Stimulated activated naive B cell treated with anti-CD40 and anti-IgM and Interleukin-4, amounts not matched to agents 10 μg/mL and 1 μg/mL and 100 μg/mL, for 72 hours (primary cell): ENCODE data around the gene ZNF583.
A peak's percentile ranks its signal among the peaks of the same experiment; 100 is the strongest.

Experiments
- ATAC-seq, 2 donors: fragments of 150-1000 bp; cut with Tn5 transposase; replicated peaks; 2 replicates each; pipeline ENCODE4 v1.10.0; 2021; ENCODE audit warnings: moderate library complexity in 1 of 2
- DNase-seq: peaks from one replicate; pipeline ENCODE4 v3.0.0; 2021
- H3K27ac Mint-ChIP-seq: one replicate; pipeline ENCODE4 v1.8.0; 2022; ENCODE audit warnings: mild to moderate bottlenecking, mixed read lengths
- H3K27me3 Mint-ChIP-seq, 2 donors: one replicate each; pipeline ENCODE4 v1.8.0; 2022; ENCODE audit warnings: mixed read lengths in 2 of 2
- H3K36me3 Mint-ChIP-seq, 2 donors: one replicate each; pipeline ENCODE4 v1.8.0; 2022; ENCODE audit warnings: mixed read lengths in 2 of 2, mild to moderate bottlenecking in 1 of 2
- H3K4me1 Mint-ChIP-seq, 2 donors: one replicate each; pipeline ENCODE4 v1.8.0; 2022; ENCODE audit warnings: mixed read lengths in 2 of 2, mild to moderate bottlenecking in 1 of 2
- H3K4me3 Mint-ChIP-seq, 2 donors: one replicate each; pipeline ENCODE4 v1.8.0; 2022; ENCODE audit warnings: mild to moderate bottlenecking in 2 of 2, mixed read lengths in 2 of 2, moderate library complexity in 1 of 2
- H3K9me3 Mint-ChIP-seq, 2 donors: one replicate each; pipeline ENCODE4 v1.8.0; 2022; ENCODE audit warnings: mixed read lengths in 2 of 2, mild to moderate bottlenecking in 1 of 2

The ZNF583 gene

GRCh38 chr19:56403764-56404704 lies at the start of gene ZNF583:
TSS of gene ZNF583 (plus strand) at chr19:56404332. CDS start at chr19:56407115, 2,783 bp downstream.
- peaks cover 33 to 50% of the 10 kb centered on the region in 2 donors for H3K9me3 Mint-ChIP-seq
- H3K27ac Mint-ChIP-seq: peak within 1 kb of the TSS; percentile 100
- DNase-seq (peak; percentile 94), ATAC-seq (peak; percentile 87 to 90)
- H3K36me3 Mint-ChIP-seq: peaks cover 77 to 78% of the 10 kb centered on the region in 2 donors
- peak within 1 kb of the TSS; percentile 77 to 86 for H3K4me3 Mint-ChIP-seq
- no peaks in the 10 kb centered on the region for H3K27me3 Mint-ChIP-seq
- peaks cover 18 to 33% of the 10 kb centered on the region in 2 donors for H3K4me1 Mint-ChIP-seq

- no peak overlapping the region for H3K27ac Mint-ChIP-seq
- H3K4me3 Mint-ChIP-seq: no peak overlapping the region
- H3K27me3 Mint-ChIP-seq: no peaks in the 10 kb centered on the region
- no peaks in the 10 kb centered on the region for H3K4me1 Mint-ChIP-seq
- DNase-seq (no peak), ATAC-seq (no peak)
- H3K36me3 Mint-ChIP-seq: peaks cover 20 to 26% of the 10 kb centered on the region in 2 donors
- H3K9me3 Mint-ChIP-seq: peaks cover 13 to 19% of the 10 kb centered on the region in 2 donors
Measured at GRCh38 chr19:56355517-56355916, 48.6 kb upstream of the ZNF583 start.

GRCh38 chr19:56356944-56357343 lies 47.2 kb upstream of the ZNF583 start:
- no peaks in the 10 kb centered on the region for H3K27me3 Mint-ChIP-seq
- peaks cover 26 to 34% of the 10 kb centered on the region in 2 donors for H3K36me3 Mint-ChIP-seq
- no peak overlapping the region for H3K27ac Mint-ChIP-seq
- DNase-seq (no peak), ATAC-seq (no peak)
- H3K9me3 Mint-ChIP-seq: peaks cover 16 to 19% of the 10 kb centered on the region in 2 donors
- no peak overlapping the region for H3K4me3 Mint-ChIP-seq
- H3K4me1 Mint-ChIP-seq: no peaks in the 10 kb centered on the region

GRCh38 chr19:56360841-56361240 lies 43.3 kb upstream of the ZNF583 start:
- Mint-ChIP-seq H3K27ac (no peak overlapping the region), H3K27me3 (no peaks in the 10 kb centered on the region), H3K36me3 (peaks cover 35 to 49% of the 10 kb centered on the region in 2 donors), H3K4me1 (no peaks in the 10 kb centered on the region), H3K4me3 (no peak overlapping the region), H3K9me3 (peaks cover 34 to 36% of the 10 kb centered on the region in 2 donors)
- DNase-seq (no peak), ATAC-seq (no peak)

- ATAC-seq: peak; percentile 98 to 99
- H3K36me3 Mint-ChIP-seq: peaks cover 38 to 65% of the 10 kb centered on the region in 2 donors
Measured at GRCh38 chr19:56367829-56368711, 36.1 kb upstream of the ZNF583 start.

GRCh38 chr19:56369886-56370676 lies 34.1 kb upstream of the ZNF583 start:
- H3K27me3 Mint-ChIP-seq: no peaks in the 10 kb centered on the region
- no peak for ATAC-seq
- peaks cover 6 to 22% of the 10 kb centered on the region in 2 donors for H3K4me1 Mint-ChIP-seq
- H3K36me3 Mint-ChIP-seq: peaks cover 49 to 77% of the 10 kb centered on the region in 2 donors
- DNase-seq: no peak
- H3K9me3 Mint-ChIP-seq: peaks cover 21 to 22% of the 10 kb centered on the region in 2 donors
- peak overlapping the region; percentile 58 to 73 for H3K4me3 Mint-ChIP-seq
- no peak overlapping the region for H3K27ac Mint-ChIP-seq

More at GRCh38 chr19:56367829-56368711, 36.1 kb upstream of the ZNF583 start:
- H3K27me3 Mint-ChIP-seq: no peaks in the 10 kb centered on the region
- H3K4me1 Mint-ChIP-seq: peaks cover 6 to 22% of the 10 kb centered on the region in 2 donors
- peak; percentile 95 for DNase-seq
- H3K4me3 Mint-ChIP-seq: peak overlapping the region; percentile 89 to 90
- H3K9me3 Mint-ChIP-seq: peaks cover 29 to 35% of the 10 kb centered on the region in 2 donors
- H3K27ac Mint-ChIP-seq: peak overlapping the region; percentile 95

GRCh38 chr19:56372281-56372680 lies 31.9 kb upstream of the ZNF583 start:
- Mint-ChIP-seq H3K4me3 (no peak overlapping the region), H3K4me1 (peaks cover 6 to 22% of the 10 kb centered on the region in 2 donors), H3K36me3 (peaks cover 71 to 88% of the 10 kb centered on the region in 2 donors), H3K9me3 (peaks cover 32 to 33% of the 10 kb centered on the region in 2 donors), H3K27me3 (no peaks in the 10 kb centered on the region), H3K27ac (no peak overlapping the region)
- DNase-seq (no peak), ATAC-seq (no peak)

GRCh38 chr19:56377105-56377924 lies 26.8 kb upstream of the ZNF583 start:
- DNase-seq (no peak), ATAC-seq (no peak)
- H3K36me3 Mint-ChIP-seq: peaks cover 75 to 87% of the 10 kb centered on the region in 2 donors
- H3K27ac Mint-ChIP-seq: no peak overlapping the region
- H3K27me3 Mint-ChIP-seq: no peaks in the 10 kb centered on the region
- H3K4me3 Mint-ChIP-seq: no peak overlapping the region
- peaks cover 30 to 38% of the 10 kb centered on the region in 2 donors for H3K9me3 Mint-ChIP-seq
- peaks cover 2 to 7% of the 10 kb centered on the region in 2 donors for H3K4me1 Mint-ChIP-seq

GRCh38 chr19:56383826-56384605 lies 20.1 kb upstream of the ZNF583 start:
- DNase-seq (no peak), ATAC-seq (no peak)
- Mint-ChIP-seq H3K4me3 (no peak overlapping the region), H3K36me3 (peaks cover 60 to 81% of the 10 kb centered on the region in 2 donors), H3K4me1 (peaks cover 2 to 7% of the 10 kb centered on the region in 2 donors), H3K27me3 (no peaks in the 10 kb centered on the region), H3K27ac (no peak overlapping the region), H3K9me3 (peaks cover 27 to 34% of the 10 kb centered on the region in 2 donors)

GRCh38 chr19:56393119-56394012 lies 10.8 kb upstream of the ZNF583 start, which contains the start of gene ZNF582:
TSS of gene ZNF582 (minus strand) at chr19:56393534. CDS start at chr19:56391752, 1,782 bp downstream.
- Mint-ChIP-seq H3K9me3 (peaks cover 34 to 39% of the 10 kb centered on the region in 2 donors), H3K27ac (peak within 1 kb of the TSS; percentile 100), H3K36me3 (peaks cover 67 to 76% of the 10 kb centered on the region in 2 donors), H3K4me1 (peaks cover 6 to 11% of the 10 kb centered on the region in 2 donors), H3K4me3 (peak within 1 kb of the TSS; percentile 88 to 100), H3K27me3 (no peaks in the 10 kb centered on the region)
- ATAC-seq (peak; percentile 98 to 99), DNase-seq (peak; percentile 94)

GRCh38 chr19:56398809-56399208 lies 5.3 kb upstream of the ZNF583 start:
- H3K27me3 Mint-ChIP-seq: no peaks in the 10 kb centered on the region
- H3K36me3 Mint-ChIP-seq: peaks cover 78 to 83% of the 10 kb centered on the region in 2 donors
- ATAC-seq: no peak

More at GRCh38 chr19:56398809-56399208, 5.3 kb upstream of the ZNF583 start:
- DNase-seq: no peak
- peaks cover 30 to 46% of the 10 kb centered on the region in 2 donors for H3K9me3 Mint-ChIP-seq
- peaks cover 7 to 23% of the 10 kb centered on the region in 2 donors for H3K4me1 Mint-ChIP-seq
- no peak overlapping the region for H3K4me3 Mint-ChIP-seq
- H3K27ac Mint-ChIP-seq: no peak overlapping the region
